Measurements from ENCODE around the gene B4GAT1.
"Not testable (repeated sequence)": the region's sequence is repeated elsewhere in the genome, so short reads cannot be mapped to it uniquely, and the experiment has no call there.

The B4GAT1 gene

DNA sequence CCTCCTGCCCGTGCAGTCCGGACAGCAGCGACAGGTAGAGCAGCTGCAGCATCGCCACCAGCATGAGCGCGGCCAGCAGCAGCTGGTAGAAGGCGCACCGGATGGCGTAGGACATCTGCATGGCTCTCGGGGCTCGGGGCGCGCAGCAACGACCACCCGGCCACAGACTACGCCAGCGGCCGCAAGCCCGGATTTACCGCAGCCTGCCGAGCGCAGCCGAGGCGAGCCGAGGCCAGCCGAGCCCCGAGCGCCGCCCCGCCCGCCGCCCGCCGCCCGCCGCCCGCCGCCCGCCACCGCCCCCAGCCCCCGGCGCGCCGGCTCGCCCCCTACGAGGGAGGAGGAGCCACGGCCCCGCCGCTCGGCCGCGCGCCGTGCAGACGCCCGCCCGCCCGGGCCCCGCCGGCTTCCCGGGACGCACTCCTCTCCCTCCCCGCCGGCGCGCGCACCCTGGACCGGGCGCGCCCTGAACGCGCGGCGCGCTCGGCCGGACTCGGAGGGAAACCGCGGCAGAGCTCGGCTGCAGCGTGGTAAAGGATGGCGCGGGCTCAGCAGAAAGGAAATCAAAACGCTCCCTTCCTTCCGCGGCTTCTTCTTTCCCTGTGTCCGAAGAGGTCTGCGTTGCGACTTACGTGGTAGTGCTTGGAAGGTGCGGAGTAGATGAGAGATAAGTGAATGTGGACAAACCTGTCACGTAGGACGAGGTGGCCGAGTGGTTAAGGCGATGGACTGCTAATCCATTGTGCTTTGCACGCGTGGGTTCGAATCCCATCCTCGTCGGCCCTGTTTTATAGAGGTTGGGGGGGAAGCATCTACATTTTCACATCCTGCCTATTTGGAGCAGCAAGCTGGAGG, at the start of gene B4GAT1:
Gene B4GAT1, minus strand, starts transcription at position 205 of the 852 bp plus-strand sequence. Its CDS starts 84 bp downstream, at position 121.
- DNase-seq (ENCODE audit: low read depth in 2 of 2): peak; percentile 81 to 86

DNA sequence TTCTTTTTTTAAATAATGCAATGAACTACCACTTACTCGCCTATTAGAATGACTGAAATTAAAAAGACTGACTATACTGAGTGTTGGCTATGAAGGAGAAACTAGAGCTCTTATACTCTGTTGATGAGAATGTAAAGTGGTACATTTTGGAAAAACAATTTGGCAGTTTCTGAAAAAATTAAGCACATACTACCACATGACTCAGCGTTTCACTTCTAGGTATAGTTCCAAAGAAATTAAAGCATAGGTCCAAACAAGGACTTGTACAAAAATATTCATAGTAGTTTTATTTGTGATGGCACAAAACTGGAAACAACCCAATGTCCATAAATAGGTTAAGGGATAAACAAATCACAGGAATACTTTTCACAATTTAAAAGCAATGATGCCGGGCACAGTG, 46.5 kb upstream of the B4GAT1 start:
- no peak for DNase-seq (ENCODE audit: low read depth in 2 of 2)

DNA sequence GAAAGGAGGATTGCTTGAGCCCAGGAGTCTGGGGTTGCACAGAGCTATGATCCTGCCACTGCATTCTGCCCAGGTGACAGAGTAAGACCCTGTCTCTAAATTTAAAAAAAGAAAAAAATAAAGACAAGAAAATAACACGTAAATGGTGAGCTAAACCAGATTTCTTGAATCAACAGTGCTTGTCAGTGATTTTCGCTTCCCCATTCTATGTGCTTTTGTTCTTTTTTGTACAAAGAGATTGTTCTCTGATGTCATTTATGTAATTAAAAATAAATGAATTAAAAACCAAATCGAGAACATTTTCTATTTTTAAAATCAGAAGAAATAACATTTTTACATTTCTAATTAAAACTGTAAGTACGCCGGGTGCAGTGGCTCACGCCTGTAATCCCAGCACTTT, 43.9 kb upstream of the B4GAT1 start:
- DNase-seq (ENCODE audit: low read depth in 2 of 2): no peak

DNA sequence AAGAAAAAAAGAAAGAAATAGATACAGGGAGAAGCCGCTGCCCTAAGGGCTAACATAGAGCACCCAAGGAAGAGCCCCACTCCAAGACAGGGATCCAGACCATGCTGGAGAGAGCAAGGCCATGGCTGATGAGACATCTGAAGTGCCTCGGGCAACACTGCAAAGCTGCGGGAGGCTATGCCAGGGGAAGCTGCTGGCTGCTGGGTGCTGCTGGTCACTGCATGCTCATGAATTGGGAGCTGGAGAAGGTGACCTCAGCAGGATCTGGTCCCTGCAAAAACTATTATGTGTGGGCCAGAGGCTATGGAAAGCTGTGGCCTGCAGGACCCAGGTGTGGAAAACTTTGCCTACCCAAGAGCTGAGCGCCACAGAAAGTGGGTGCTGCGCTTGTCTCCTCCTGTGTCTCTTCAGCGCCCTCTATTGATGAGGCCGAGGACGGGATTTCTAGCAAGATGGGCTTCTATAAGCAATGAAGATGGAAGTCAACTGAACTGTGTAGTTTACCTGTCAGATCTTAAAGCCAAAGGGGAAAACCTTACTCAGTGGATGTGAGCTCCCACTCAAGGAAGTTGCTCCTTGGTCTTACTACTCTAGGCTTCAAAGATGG, 41.5 kb upstream of the B4GAT1 start:
- DNase-seq (ENCODE audit: low read depth in 2 of 2): peak; percentile 59 to 73

DNA sequence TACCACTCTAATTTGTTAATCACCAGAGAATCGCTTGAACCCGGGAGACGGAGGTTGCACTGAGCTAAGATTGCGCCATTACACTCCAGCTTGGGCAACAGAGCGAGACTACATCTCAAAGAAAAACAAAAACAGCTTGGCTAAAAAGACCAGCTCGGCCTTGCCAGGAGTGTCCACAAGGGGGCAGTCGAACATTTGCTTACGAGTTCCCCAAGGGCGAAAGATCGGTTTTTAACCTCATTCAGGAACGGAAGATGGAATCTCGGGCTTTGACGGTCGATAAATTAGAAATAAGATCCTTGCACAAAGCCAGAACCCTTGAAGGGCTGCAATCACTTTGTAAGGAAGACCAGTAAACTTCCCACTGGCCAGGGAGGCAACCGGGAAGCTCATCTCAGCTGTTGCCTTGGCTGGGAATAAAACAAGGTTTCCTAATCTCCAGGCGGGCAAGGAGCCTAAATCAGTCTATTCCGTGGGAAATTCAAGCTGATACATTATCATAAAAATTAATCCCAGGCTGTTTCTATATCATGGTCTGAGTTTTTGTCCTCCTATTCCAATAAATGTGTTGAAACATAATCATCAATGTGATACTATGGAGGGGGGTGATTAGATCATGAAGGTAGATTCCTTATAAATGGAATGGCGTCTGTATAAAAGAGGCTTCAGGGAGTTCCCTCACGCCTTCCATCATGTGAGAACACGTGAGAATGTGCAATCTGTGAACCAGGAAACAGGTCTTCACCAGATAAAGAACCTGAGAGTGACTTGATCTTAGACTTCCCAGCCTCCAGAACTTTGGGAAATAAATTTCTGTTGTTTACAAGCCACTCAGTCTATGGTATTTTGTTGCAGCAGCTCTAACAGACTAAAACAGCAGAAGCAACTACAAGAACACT, 39.0 kb upstream of the B4GAT1 start:
- DNase-seq (ENCODE audit: low read depth in 2 of 2): peak; percentile 71 to 83

DNA sequence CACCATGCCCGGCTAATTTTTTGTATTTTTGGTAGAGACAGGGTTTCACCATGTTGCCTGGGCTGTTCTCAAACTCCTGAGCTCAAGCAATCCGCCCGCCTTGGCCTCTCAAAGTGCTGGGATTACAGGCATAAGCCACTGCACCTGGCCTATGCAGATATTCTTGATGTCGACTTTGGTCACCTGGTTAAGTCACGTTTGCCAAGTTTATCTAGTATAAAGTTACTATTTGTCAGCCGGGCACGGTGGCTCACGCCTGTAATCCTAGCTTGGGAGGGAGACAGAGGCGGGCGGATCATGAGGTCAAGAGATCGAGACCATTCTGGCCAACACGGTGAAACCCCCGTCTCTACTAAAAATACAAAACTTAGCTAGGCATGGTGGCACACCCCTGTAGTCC, 36.9 kb upstream of the B4GAT1 start:
- not testable (repeated sequence) for DNase-seq (ENCODE audit: low read depth in 2 of 2)

DNA sequence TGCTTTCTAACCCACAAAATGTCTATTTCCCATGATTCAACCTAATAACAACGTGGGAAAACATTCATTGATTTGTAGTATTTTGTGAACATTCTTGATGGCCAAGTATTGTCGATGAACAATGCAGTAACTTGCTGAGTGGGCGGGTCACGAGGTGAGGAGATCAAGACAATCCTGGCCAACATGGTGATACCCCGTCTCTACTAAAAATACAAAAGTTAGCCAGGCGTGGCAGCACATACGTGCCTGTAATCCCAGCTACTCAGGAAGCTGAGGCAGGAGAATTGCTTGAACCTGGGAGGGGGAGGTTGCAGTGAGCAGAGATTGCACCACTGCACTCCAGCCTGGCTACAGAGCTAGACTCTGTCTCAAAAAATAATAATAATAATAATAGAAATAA, 32.8 kb upstream of the B4GAT1 start:
- DNase-seq (ENCODE audit: low read depth in 2 of 2): not testable (repeated sequence)

DNA sequence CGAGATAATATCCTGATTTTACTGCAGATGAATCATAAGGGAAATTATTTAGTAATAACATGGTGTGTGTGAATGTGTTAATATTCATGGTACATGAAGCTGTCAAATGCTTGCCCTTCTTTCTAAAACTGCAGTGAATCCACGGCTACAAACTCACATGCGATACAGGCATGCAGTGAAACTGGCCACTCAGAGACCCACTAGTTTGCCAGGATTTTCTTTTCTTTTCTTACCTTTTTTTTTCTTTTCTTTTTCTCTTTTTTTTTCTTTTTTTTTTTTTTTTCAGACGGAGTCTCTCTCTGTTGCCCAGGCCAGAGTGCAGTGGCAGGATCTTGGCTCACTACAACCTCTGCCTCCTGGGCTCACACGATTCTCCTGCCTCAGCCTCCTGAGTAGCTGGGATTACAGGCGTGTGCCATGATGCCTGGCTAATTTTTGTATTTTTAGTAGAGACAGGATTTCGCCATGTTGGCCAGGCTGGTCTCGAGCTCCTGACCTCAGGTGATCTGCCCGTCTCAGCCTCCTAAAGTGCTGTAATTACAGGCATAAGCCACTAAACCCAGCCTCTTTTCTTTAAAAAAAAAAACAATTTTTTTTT, 26.4 kb upstream of the B4GAT1 start:
- not testable (repeated sequence) for DNase-seq (ENCODE audit: low read depth in 2 of 2)

DNA sequence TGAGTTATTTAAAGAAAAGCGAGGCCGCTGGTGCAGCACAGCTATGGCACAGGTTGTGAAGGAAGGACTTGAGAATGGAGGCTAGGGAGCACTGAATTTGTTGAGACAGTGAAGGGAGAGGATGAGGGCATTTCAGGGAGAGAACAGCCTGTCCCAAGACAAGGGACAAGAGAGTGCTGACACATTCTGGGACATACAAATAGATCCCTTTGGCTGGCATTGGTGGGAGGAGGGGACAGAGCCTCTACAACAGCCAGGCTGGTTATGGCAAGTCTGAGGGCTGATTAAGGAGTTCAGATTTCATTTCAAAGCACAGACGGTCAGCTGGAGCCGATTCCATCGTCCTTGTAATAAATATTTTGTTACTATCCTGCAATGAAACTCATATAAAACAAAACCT, 25.8 kb upstream of the B4GAT1 start:
- DNase-seq (ENCODE audit: low read depth in 2 of 2): no peak

DNA sequence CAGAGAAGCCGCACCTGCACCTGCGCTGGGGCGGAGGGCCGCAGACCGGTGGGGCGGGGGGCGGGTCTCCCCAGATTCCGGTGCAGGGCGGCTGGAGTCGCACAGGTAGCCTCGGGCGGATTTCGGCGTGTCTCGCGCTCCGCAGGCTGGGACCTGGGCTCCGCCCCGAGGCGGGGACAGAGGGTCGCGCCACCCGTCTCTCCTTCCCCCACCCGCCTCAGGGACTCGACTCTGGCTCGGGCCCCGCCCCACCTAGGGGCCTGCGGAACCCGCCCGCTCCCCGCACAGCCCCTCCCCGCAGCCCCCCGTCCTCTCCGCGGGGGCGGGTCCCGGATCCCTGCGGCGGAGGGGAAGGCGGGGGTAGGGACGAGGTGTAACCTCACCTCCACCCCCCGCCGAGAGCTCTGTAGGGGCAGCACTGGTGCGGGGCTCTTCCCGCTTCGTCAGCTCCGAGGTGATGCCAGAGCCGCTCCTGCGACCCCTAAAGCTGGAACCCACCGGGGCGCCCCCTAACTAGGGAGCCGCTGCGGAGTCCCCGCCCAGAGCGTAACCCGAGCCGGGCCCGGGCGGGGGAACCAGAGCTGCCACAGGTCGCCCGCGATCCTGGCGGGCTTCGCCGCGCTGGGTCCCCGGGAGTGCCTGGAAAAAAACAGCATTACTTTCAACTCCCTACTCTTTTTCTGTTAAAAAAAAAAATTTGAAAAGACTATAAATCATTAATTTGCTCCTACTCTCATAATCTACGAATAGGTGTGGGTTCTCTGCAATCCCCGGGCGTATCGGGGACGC, 24.4 kb upstream of the B4GAT1 start, which contains the start of gene SLC29A2:
Gene SLC29A2, minus strand, starts transcription at position 134 of the 789 bp plus-strand sequence. CDS start 169 bp downstream, outside the sequence.
- peak; percentile 62 to 83 for DNase-seq (ENCODE audit: low read depth in 2 of 2)

DNA sequence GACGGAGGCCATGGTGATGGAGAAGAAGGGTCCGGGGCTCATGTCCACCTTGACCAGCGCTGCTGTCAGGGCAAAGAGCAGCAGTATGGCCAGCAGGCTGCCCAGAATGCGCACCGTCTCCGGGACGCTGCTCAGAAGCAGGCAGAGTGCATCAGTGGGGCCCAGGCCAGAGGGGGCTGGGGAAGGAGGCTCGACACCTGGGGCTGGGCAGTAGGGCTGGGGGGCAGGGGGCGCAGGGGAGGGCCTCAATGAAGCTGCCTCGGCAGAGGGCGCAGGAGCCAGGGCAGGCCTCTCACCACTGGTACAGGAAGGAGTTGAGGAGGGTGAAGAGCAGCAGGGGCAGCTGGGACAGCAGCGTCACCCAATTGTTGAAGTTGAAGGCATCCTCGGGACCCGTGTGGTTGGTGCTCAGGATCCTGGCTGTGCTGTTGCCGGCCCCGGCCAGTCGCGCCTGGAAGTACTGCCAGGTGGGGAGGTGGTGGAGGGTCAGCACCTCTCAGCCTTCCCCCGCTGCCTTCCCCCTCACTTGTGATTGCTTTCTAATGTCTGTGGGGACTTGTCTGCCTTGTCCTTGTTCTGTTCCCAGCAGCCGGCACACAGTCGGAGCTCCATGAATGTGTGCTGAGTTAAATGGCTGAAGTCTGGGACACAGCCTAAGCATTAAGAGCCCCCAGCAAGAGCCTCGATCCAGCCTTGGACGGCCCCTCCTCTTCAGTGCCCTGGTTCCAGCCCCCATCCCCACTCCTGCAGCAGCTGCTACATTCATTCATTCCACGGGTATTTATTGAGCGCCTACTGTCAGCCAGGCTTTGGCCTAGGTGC, 21.9 kb upstream of the B4GAT1 start:
- no peak for DNase-seq (ENCODE audit: low read depth in 2 of 2)

DNA sequence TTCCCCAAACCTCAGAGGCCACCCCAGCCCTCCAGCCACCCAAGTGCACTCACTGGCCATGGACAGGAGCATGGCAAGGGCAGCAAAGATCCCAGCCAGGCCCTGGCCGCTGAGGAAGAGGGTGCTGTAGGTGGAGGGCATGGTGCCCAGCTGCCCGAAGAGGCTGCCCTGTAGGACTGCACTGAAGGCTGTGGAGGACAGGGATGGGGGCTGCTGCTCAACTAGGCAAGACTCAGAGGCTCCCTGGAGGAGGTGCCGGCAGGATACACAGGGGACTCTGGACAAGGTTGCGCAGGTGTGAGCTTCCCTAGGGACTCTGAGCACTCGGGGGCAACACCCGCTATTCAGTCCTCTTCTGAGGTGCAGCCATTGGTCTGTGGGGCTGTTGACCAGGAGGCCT, 21.1 kb upstream of the B4GAT1 start:
- DNase-seq (ENCODE audit: low read depth in 2 of 2): no peak

DNA sequence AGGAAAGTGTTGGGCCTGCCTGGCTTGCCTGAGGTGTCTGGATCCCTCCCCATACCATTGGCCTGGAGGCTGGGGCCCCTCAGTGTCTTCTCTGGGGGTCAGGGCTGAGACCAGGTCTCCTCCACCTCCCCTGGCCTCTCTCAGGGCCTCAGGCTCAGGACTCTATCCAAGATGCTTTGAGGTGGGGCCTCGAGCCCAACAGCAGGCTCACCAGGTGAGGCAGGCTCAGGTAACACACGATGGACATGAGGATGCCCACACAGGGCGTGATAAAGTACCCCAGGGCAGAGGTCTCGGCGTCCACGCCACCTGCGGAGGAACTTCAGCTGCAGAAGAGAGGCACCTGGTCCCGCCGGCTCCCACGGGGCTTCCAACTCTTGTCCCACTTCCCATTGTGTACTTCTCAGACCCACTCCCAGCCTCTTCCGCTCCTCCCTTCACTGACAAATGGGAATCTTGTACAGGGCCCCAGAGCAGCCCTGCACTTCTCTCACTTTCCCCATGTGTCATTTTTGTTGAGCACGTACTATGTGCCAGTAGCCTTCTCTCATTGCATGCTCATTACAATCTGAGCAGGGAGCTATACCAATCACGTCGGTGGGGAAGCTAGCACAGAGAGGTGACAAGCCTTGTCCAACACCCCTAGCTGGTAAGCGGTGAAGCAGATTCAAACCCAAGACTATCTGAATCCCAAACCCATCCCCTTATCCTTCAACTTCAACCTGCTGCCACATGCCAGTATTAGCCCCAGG, 20.3 kb upstream of the B4GAT1 start:
- DNase-seq (ENCODE audit: low read depth in 2 of 2): no peak

DNA sequence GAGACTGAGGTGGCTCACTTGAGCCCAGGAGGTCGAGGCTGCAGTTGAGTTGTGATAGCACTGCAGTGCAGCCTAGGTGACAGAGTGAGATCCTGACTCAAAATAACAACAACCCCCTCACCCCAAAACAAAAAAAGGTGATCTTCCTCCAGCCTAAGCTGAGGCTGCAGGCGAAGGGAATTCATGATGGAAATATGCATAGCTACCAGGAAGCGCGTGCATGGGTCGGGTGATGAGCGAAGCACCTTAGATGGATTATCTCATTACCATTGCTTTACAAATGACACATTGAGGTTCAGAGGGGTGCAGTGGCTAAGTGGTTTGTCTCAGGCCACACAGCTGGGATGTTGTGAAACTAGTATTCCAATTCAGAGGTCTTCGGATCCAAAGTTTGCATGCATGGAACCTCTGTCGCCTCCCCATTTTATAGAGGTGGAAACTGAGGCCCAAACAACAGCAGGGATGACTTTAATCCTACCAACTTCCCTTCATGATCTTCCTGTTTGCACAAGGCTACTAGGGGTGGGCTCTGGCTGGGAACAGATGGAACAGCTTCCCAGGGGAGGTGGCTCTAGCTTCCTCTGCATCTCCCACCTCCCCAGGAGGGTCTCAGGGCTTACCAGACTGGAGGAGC, 19.5 kb upstream of the B4GAT1 start:
- DNase-seq (ENCODE audit: low read depth in 2 of 2): no peak

DNA sequence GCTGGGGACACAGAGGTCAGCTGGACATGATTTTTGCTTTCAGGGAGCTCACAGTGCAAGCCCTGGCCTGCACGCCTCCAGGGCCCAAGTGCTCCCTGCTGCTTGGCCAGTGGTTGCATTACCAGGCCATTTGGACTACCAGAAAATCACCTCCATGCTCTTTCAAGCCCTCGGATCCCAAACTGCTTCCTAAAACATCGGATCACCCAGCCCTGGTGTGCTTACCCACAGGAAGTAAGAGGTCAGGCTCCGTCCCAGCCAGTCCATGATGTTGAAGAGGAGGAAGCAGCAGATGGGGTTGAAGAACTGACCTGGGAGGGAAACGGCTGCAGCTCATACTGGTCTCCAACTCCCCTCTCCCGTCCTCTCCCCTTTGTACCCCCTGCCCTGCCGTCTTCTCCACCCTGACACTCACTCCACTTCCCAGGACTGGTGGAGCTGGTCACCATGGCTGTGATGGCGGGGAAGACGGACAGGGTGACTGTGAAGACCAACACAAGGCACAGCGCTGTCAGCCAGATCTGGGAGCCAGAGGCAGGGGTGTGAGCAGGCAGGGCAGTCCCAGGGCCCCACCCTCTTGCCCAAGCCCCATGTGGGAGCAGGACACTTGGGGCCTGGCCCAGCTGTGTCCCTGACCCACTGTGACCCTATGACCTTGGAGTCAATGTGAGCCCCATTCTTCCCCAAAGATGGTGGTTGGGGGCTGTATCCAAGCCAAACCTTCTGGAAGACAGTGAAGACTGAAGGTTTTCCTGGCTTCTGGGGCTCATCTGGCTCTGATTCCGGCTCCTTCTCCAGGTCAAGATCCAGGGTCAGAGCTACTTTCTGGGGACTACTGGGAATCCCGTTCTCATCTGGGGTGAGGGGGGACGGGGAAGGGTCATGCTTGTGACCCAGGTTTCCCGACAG, 18.5 kb upstream of the B4GAT1 start:
- no peak for DNase-seq (ENCODE audit: low read depth in 2 of 2)

DNA sequence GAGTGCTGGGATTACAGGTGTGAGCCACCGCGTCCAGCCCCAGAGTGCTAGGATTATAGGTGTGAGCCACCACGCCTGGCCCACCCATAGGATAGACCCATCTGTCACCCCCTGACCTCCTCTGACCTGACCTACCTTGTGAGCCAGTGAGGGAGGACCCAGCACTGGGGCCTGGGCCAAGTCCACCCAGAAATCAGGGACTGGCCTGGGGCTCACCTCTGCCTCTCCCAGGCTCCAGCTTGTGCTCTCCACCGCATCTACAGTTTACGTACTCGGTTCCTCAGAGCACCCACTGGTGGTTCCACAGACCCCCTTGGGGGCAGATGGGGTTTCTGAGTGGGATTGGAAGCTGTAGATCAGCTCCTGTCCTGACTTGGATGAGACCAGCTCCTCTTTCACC, 17.7 kb upstream of the B4GAT1 start:
- no peak for DNase-seq (ENCODE audit: low read depth in 2 of 2)

DNA sequence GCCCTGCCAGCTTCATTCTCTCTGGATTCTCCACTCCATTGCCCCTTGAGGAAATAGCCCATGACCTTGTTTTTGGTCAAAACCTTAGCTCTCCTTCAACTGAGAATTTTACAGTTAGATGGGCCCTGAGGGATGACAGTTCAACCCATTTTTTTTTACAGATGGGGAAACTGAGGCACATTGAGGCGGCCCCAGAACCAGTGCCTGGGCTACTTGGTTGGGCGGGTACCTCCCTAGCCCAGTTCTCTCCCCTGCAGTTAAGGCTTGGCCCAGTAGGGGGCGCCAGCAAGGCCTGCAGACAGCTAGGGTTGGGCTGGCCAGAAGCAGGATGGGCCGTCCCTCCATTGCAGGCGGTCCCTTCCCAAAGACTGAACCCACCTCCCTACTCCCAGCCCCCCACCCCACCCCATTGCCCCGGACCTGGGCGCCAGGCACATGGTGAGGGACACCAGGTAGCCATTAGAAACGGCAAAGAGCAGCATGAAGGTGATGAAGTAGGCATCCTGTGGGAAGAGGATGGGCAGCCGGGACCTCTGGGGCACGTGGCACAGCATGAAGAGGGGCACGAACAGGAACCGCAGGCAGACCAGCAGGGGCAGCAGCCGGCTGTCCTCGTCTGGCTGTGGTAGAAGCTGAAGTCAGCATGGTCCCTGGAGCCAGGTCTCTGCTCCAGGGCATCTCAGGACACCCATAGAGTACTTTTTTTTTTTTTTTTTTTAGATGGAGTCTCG, 16.5 kb upstream of the B4GAT1 start:
- DNase-seq (ENCODE audit: low read depth in 2 of 2): peak; percentile 61 to 77

Measured in stimulated activated CD4-positive, alpha-beta T cell treated with anti-CD3 and anti-CD28 coated beads, Interleukin-15, amount 100 ng/mL, for 48 hours (primary cell).